GM12891 (cell line): ENCODE data around the gene RASA3.

Experiments used
- PAX5 ChIP-seq: IDR thresholded peaks from 2 replicates; pipeline ENCODE4 v1.6.1; 2011; ENCODE audit warnings: low read length, moderate library complexity, mild to moderate bottlenecking; ENCODE audit not compliant: insufficient read depth, severe bottlenecking
- POLR2A ChIP-seq: IDR thresholded peaks from 2 replicates; pipeline ENCODE4 v1.6.1; 2011; ENCODE audit warnings: low read depth, low read length, control low read depth
- POLR2AphosphoS5 ChIP-seq: IDR thresholded peaks from 2 replicates; pipeline ENCODE4 v1.6.1; 2011; ENCODE audit warnings: low read depth, low read length, control low read depth
- POU2F2 ChIP-seq: IDR thresholded peaks from 2 replicates; pipeline ENCODE4 v1.6.1; 2011; ENCODE audit warnings: low read depth, mild to moderate bottlenecking, control low read depth, low read length, moderate library complexity
- SPI1 ChIP-seq: IDR thresholded peaks from 2 replicates; pipeline ENCODE4 v1.6.1; 2011; ENCODE audit warnings: low read depth, low read length, control low read depth
- TAF1 ChIP-seq: IDR thresholded peaks from 2 replicates; pipeline ENCODE4 v1.6.1; 2011; ENCODE audit warnings: low read depth, low read length, control low read depth

- TF ChIP-seq POLR2A (no peak), POLR2AphosphoS5 (no peak), SPI1 (no peak), PAX5 (no peak), TAF1 (no peak), POU2F2 (no peak)
These were observed 161.5 kb downstream of the RASA3 start for GRCh38 chr13:113970810-113971470.
